Measurements from ENCODE around the gene RBFOX1. TPM values are rescaled to one million over a fixed set of nuclear protein-coding genes. Genes with fewer than 3 reads are reported as not detected.

The RBFOX1 gene
- total RNA-seq, 1 experiment from 2014 or later = not detected

- in situ Hi-C loops (cut with HindIII; ENCODE audit: low pct_unique_long_range_greater_than_20kb, low sequenced_read_pairs) = no loop called here
- no peak for DNase-seq (ENCODE audit: low read depth, low spot score)
These were observed 384.3 kb downstream of the RBFOX1 start for GRCh38 chr16:7716660-7717550.

DNA sequence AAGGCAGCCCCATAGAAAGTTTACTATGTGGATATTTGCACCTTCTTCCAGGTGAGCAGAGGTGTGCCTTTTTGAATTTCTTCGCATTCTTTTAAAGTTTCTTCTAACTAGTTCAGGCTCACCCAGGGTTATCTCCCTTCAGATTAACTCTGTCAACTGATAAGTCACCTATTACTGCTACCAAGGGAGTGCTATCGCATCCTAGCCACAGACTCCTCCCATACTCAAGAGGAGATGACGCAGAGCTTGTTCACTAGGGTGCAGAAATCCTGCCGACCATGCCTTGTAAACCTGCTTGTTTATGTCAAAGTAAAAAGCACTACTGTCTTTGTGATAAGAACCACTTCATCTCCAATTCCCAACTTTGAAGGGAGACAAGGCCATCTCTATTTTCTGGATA lies 390.1 kb downstream of the RBFOX1 start:
- DNase-seq (ENCODE audit: low read depth, low spot score) = no peak
- in situ Hi-C loops (cut with HindIII; ENCODE audit: low pct_unique_long_range_greater_than_20kb, low sequenced_read_pairs) = no loop called here

DNA sequence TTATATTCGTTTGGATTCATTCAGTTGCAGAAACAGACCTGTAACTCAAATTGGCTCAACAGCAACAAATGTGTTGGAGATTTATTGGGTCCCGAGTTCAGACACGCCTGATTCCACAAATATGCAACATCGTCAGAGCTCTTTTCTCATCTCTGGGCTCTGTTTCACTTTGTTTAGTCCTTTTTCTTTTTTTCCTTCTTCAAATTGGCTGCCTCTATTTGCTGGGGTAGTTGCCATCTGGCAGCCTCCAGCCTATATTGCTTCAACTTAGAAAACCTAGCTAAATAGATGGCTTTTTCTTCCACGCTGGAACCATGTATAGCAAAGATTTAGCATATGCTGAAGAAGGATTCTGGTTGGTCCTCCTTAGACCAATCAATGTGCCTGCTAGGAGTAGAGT lies 398.5 kb downstream of the RBFOX1 start:
- no peak for DNase-seq (ENCODE audit: low read depth, low spot score)
- in situ Hi-C loops (cut with HindIII; ENCODE audit: low pct_unique_long_range_greater_than_20kb, low sequenced_read_pairs) = no loop called here

- DNase-seq (ENCODE audit: low read depth, low spot score) = no peak
- in situ Hi-C loops (cut with HindIII; ENCODE audit: low pct_unique_long_range_greater_than_20kb, low sequenced_read_pairs) = no loop called here
These were observed 403.6 kb downstream of the RBFOX1 start for GRCh38 chr16:7736138-7736665.

- no peak for DNase-seq (ENCODE audit: low read depth, low spot score)
- in situ Hi-C loops (cut with HindIII; ENCODE audit: low pct_unique_long_range_greater_than_20kb, low sequenced_read_pairs) = no loop called here
These were observed 410.0 kb downstream of the RBFOX1 start for GRCh38 chr16:7742626-7743025.

- in situ Hi-C loops (cut with HindIII; ENCODE audit: low pct_unique_long_range_greater_than_20kb, low sequenced_read_pairs) = no loop called here
These were observed 412.1 kb downstream of the RBFOX1 start for GRCh38 chr16:7744546-7745264.

GRCh38 chr16:7745276-7745675 lies 412.6 kb downstream of the RBFOX1 start:
- in situ Hi-C loops (cut with HindIII; ENCODE audit: low pct_unique_long_range_greater_than_20kb, low sequenced_read_pairs) = no loop called here
- no peak for DNase-seq (ENCODE audit: low read depth, low spot score)

More at GRCh38 chr16:7744546-7745264, 412.1 kb downstream of the RBFOX1 start:
- no peak for DNase-seq (ENCODE audit: low read depth, low spot score)

- in situ Hi-C loops (cut with HindIII; ENCODE audit: low pct_unique_long_range_greater_than_20kb, low sequenced_read_pairs) = no loop called here
- DNase-seq (ENCODE audit: low read depth, low spot score) = no peak
These were observed 414.3 kb downstream of the RBFOX1 start for GRCh38 chr16:7746941-7747340.

GRCh38 chr16:7748522-7748921 lies 415.9 kb downstream of the RBFOX1 start:
- DNase-seq (ENCODE audit: low read depth, low spot score) = no peak
- in situ Hi-C loops (cut with HindIII; ENCODE audit: low pct_unique_long_range_greater_than_20kb, low sequenced_read_pairs) = no loop called here

DNA sequence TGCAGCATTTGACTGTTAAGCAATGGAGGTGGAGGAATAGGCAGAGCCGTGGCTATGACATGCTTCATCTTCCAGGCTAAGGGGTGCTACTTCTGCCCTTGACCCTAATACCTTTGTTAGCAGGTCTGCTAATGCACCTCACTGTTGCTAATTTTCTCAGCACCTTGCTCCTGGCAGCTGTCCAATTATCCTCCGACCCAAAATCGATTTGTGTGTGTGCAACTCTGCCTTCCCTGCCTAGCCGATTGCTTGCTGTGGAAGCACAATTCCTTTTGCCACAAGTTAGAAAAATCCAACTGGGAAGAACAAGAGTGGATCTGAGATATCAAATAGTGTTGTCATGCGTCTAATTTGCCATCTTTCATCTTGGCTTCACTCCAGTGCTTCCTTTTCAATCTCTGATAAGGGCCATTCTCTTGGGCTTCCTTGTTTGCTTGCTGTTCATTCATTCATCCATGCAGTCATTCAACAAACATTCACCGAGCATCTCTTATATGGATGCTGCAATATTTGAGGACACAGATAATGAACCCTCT lies 422.8 kb downstream of the RBFOX1 start:
- no peak for DNase-seq (ENCODE audit: low read depth, low spot score)

More for the DNA sequence above, 422.8 kb downstream of the RBFOX1 start:
- in situ Hi-C loops (cut with HindIII; ENCODE audit: low pct_unique_long_range_greater_than_20kb, low sequenced_read_pairs) = no loop called here

Small RNAs within 50 kb of the gene (small RNA-seq; reads per million reads assigned to genes)
- gene RF00537 (0 reads per million in 2 experiments), gene RF00561 (0 reads per million in 2 experiments)

Measured in SK-MEL-5 (cell line).